ENCODE results near the gene POLR1D. TPM values are rescaled to one million over a fixed set of nuclear protein-coding genes. Genes with fewer than 3 reads are reported as not detected.

POLR1D gene
- polyA plus RNA-seq, 1 donor (not counting 4 experiments of a cell fraction or from before 2014, with no cell fraction given), result 235 TPM

- TF ChIP-seq CTCF (optimal IDR thresholded peaks at IDR 0.05 in 1 of 3, IDR thresholded peaks at IDR 0.05 in 1 of 3, conservative IDR thresholded peaks at IDR 0.05 in 1 of 3; ENCODE audit: extremely low read depth in 1 of 3, insufficient read depth in 2 of 3, low read length in 3 of 3) (no peak), EZH2 (IDR thresholded peaks at IDR 0.05; ENCODE audit: low read length) (no peak)
- no peak overlapping the region for H3K4me2 ChIP-seq (ENCODE audit: control insufficient read depth, extremely low read depth, insufficient read depth, low read depth, low read length)
- no peak for FAIRE-seq
- no peaks in the 10 kb centered on the region for H3K36me3 ChIP-seq (ENCODE audit: control insufficient read depth in 2 of 2, extremely low read depth in 1 of 2, insufficient read depth in 2 of 2, low read length in 2 of 2)
- no peak overlapping the region for H3K4me3 ChIP-seq (ENCODE audit: control insufficient read depth in 2 of 3, extremely low read depth in 1 of 3, insufficient read depth in 2 of 3, low read depth in 1 of 3, low read length in 3 of 3)
- H3K9me3 ChIP-seq (ENCODE audit: control insufficient read depth, low read depth, low read length), result no peaks in the 10 kb centered on the region
- H3K79me2 ChIP-seq (ENCODE audit: control insufficient read depth, insufficient read depth, low read length), result peaks cover 76% of the 10 kb centered on the region
- no peak overlapping the region for H3K9ac ChIP-seq (ENCODE audit: control insufficient read depth, extremely low read depth, insufficient read depth, low read length)
- dilution Hi-C loops (cut with MboI; ENCODE audit: extremely low pct_ligation_motif_present, low sequenced_read_pairs), result no loop called here
- no peaks in the 10 kb centered on the region for H3K4me1 ChIP-seq (ENCODE audit: control insufficient read depth, extremely low read depth, insufficient read depth, low read length)
- H3K27ac ChIP-seq (ENCODE audit: control insufficient read depth, insufficient read depth, low read length), result no peak overlapping the region
- H3K9me1 ChIP-seq (ENCODE audit: control insufficient read depth, extremely low read depth, insufficient read depth, low read length), result no peaks in the 10 kb centered on the region
- H3K27me3 ChIP-seq (ENCODE audit: control insufficient read depth, extremely low read depth, insufficient read depth, low read length), result no peaks in the 10 kb centered on the region
- H4K20me1 ChIP-seq (ENCODE audit: control insufficient read depth, extremely low read depth, insufficient read depth, low read length), result no peaks in the 10 kb centered on the region
- no peak overlapping the region for H2AFZ ChIP-seq (ENCODE audit: control insufficient read depth, low read length)
- no peak for DNase-seq (ENCODE audit: low read depth, low spot score)
Measured at GRCh38 chr13:27592865-27593264, 28.8 kb upstream of the POLR1D start.

GRCh38 chr13:27593267-27593666, 28.4 kb upstream of the POLR1D start:
- Histone ChIP-seq H3K4me1 (ENCODE audit: control insufficient read depth, extremely low read depth, insufficient read depth, low read length) (no peaks in the 10 kb centered on the region), H3K27me3 (ENCODE audit: control insufficient read depth, extremely low read depth, insufficient read depth, low read length) (no peaks in the 10 kb centered on the region), H3K9me1 (ENCODE audit: control insufficient read depth, extremely low read depth, insufficient read depth, low read length) (no peaks in the 10 kb centered on the region), H3K4me2 (ENCODE audit: control insufficient read depth, extremely low read depth, insufficient read depth, low read depth, low read length) (no peak overlapping the region), H3K79me2 (ENCODE audit: control insufficient read depth, insufficient read depth, low read length) (peaks cover 79% of the 10 kb centered on the region), H3K9ac (ENCODE audit: control insufficient read depth, extremely low read depth, insufficient read depth, low read length) (no peak overlapping the region), H4K20me1 (ENCODE audit: control insufficient read depth, extremely low read depth, insufficient read depth, low read length) (no peaks in the 10 kb centered on the region), H3K36me3 (ENCODE audit: control insufficient read depth in 2 of 2, extremely low read depth in 1 of 2, insufficient read depth in 2 of 2, low read length in 2 of 2) (no peaks in the 10 kb centered on the region), H3K4me3 (ENCODE audit: control insufficient read depth in 2 of 3, extremely low read depth in 1 of 3, insufficient read depth in 2 of 3, low read depth in 1 of 3, low read length in 3 of 3) (no peak overlapping the region), H3K9me3 (ENCODE audit: control insufficient read depth, low read depth, low read length) (no peaks in the 10 kb centered on the region), H2AFZ (ENCODE audit: control insufficient read depth, low read length) (no peak overlapping the region), H3K27ac (ENCODE audit: control insufficient read depth, insufficient read depth, low read length) (no peak overlapping the region)
- DNase-seq (ENCODE audit: low read depth, low spot score) (no peak), FAIRE-seq (no peak)
- dilution Hi-C loops (cut with MboI; ENCODE audit: extremely low pct_ligation_motif_present, low sequenced_read_pairs), result no loop called here
- TF ChIP-seq CTCF (optimal IDR thresholded peaks at IDR 0.05 in 1 of 3, IDR thresholded peaks at IDR 0.05 in 1 of 3, conservative IDR thresholded peaks at IDR 0.05 in 1 of 3; ENCODE audit: extremely low read depth in 1 of 3, insufficient read depth in 2 of 3, low read length in 3 of 3), result no peak
- TF ChIP-seq EZH2 (IDR thresholded peaks at IDR 0.05; ENCODE audit: low read length), result no peak
